DND-41 (cell line): ENCODE data around the gene COG8.

ENCODE experiments used
- CTCF ChIP-seq: IDR thresholded peaks from 2 replicates; pipeline ENCODE4 v1.5.1; 2012; ENCODE audit warnings: borderline replicate concordance, low read length, moderate library complexity, mild to moderate bottlenecking; ENCODE audit not compliant: poor library complexity, severe bottlenecking; ENCODE audit errors: extremely low read depth
- EZH2 ChIP-seq: IDR thresholded peaks from 3 replicates; pipeline ENCODE4 v1.6.1; 2012; ENCODE audit warnings: borderline replicate concordance, low read depth, mild to moderate bottlenecking, moderate library complexity, low read length, inconsistent platforms; ENCODE audit not compliant: severe bottlenecking

- TF ChIP-seq CTCF = no peak
- TF ChIP-seq EZH2 = no peak
These were observed 11.3 kb upstream of the COG8 start for GRCh38 chr16:69350536-69351133.
